Anterior cingulate cortex (tissue), 58 donors: ENCODE measurements around the gene ZNF827.

Experiments used
- DNase-seq, 58 donors: peaks; one replicate each; lab custom pipeline; 2025; lab: John Stamatoyannopoulos, UW

The ZNF827 gene, protein sequence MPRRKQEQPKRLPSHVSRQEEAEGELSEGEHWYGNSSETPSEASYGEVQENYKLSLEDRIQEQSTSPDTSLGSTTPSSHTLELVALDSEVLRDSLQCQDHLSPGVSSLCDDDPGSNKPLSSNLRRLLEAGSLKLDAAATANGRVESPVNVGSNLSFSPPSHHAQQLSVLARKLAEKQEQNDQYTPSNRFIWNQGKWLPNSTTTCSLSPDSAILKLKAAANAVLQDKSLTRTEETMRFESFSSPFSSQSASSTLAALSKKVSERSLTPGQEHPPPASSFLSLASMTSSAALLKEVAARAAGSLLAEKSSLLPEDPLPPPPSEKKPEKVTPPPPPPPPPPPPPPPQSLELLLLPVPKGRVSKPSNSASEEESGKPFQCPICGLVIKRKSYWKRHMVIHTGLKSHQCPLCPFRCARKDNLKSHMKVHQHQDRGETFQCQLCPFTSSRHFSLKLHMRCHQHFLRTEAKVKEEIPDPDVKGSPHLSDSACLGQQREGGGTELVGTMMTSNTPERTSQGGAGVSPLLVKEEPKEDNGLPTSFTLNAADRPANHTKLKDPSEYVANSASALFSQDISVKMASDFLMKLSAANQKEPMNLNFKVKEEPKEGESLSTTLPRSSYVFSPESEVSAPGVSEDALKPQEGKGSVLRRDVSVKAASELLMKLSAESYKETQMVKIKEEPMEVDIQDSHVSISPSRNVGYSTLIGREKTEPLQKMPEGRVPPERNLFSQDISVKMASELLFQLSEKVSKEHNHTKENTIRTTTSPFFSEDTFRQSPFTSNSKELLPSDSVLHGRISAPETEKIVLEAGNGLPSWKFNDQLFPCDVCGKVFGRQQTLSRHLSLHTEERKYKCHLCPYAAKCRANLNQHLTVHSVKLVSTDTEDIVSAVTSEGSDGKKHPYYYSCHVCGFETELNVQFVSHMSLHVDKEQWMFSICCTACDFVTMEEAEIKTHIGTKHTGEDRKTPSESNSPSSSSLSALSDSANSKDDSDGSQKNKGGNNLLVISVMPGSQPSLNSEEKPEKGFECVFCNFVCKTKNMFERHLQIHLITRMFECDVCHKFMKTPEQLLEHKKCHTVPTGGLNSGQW

DNA sequence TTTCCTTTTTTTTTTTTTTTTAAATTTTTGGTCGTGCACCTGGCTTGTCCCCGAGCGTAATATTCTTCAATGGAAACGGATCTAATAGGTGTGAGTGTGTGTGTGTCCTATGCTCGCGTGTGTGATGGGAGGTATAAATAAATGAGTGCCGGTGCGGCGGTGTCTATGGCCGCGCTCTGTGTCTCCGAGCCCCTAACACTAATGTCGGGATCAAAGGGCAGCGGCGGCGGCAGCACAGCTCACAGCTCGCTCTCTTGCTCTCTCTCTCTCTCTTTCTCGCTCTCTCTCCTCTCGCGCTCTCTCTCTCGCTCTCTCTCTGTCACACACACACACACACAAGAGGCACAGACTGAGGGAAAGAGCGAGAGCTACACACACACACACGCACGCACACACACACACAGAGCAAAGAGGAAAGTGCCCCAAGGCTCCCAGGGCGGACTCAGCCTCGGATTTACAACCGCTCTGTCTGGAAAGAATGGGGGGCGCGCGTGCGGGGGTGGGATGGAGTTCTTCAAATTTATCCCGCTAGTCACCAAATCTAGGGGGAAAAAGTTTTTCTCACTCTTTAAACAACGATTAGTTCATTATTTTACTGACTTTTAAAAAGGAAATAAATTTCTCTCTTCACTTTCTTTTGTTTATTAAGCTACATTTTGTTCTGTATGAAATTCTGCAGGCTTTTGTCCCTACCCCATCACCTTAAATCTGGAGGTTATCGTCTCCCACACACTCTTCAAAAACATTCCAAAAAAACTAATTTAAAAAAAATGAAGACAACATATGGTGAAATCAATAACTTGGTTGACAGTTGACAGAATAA lies at the start of gene ZNF827:
ZNF827 (minus strand) TSS at position 206 of the 823 bp plus-strand sequence. CDS start 416 bp downstream, outside the sequence.
- DNase-seq: peak in 51 of 58 donors; percentile 9 to 67 (median 41)

DNA sequence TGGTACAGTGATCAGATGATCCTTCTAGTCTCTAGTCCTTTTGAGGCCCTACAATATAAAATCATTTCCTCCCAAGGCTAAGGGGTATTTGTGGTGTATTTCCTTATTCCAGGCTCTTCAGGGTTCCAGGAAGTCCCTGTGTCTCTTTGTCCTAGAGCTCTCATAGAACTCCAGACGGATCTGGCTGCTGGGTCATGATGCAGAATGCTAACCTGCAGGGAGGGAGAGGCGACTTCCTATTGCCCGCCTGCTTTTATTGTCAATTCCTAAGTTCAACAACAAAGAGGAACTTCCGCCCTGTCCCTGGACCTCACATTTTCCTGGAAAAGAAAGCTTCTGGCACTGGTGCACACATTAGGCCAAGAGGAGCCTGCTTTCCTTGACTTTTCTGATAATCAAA lies 45.9 kb upstream of the ZNF827 start:
- no peak for DNase-seq

DNA sequence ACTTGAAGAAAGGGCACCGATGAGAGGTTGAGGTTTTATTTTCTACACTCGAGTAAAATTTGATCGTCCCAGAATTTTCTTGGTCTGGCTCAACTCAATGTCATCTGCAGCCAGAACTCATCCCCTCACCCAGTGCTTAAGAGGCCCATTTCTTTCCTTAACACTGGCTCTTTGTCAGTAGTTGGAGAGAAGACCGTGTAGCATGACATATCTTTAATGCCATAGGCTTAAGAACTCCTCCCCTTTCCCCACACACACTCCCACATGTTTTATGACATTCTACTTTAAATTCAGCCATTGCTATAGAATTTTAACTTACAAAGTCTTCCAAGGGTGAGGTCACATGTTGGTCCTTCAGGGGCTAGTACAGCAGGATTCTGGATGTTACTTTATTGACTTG lies 44.2 kb upstream of the ZNF827 start:
- DNase-seq: no peak

DNA sequence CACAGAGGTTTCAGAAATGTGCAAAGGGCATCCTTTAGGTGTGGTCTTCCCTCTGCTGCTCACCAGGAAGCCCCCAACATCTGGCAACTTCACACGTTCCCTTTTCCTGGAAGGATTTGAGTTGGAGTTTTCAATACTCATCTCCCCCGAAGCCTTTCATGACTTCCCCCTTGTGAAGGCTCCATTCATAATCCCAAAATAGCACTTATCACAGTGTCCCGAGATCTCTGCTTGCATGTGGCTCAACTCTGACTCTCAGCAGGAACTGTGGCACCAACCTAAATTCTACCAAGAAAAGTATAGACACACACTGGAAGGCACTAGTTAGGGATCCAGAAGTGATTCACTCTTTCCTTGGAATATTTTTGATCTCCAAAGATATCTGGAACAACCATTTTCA lies 40.5 kb upstream of the ZNF827 start:
- DNase-seq: no peak

DNA sequence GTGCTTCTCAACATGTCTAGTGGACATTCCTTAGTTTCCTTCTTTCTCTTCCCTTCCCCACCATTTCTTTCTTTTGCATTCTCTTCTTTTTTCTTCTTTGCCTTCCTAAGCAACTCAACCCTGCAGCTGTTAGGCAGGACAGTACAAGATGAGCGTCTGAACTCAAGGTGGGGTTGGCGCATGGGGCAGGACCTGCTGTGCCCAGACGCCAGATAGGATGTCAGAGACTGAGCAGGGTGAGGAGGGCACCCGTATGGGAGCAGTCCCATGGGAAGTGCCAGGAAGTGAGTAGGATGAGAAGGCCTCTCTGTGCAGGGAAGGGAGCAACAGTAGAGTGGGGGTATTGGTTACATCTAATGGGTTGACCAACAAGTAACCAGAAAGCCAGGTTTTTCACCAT lies 38.1 kb upstream of the ZNF827 start:
- DNase-seq: no peak

DNA sequence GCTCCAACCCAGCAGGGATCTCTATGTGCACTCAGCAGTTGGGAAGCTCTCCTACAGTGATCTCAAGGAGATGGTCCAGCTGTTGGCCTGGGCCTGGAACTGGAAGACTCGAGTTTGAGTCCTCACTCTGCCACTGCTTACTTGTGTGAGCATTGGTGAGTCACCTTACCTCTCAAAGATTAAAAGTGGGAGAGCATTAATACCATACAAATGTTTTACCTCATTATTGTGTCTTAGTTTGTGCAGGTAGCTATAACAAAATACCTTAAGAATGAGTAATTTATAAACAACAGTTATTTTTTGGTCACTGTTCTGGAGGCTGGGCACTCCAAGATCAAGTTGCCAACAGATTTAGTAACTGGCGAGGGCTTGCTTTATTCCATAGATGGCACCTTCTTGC lies 21.4 kb upstream of the ZNF827 start:
- DNase-seq: no peak

DNA sequence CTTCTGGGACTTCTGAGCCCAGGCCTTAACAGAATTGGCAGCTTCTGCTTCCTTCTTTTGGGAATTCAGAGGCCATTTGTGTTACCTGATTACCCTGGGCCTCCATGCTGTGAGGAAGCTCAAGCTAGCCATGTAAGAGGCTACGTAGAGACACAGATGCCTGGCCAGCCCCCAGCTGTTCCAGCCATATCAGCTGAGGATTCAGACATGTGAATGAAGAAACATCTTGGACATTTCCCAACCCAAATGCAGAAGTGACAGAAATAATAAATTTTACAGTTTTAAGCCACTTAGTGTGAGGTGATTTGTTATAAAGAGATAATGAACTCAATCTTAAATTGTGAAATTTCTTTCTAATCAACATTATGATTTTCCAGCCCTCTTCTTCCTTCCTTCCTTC lies 18.7 kb upstream of the ZNF827 start:
- DNase-seq: no peak

DNA sequence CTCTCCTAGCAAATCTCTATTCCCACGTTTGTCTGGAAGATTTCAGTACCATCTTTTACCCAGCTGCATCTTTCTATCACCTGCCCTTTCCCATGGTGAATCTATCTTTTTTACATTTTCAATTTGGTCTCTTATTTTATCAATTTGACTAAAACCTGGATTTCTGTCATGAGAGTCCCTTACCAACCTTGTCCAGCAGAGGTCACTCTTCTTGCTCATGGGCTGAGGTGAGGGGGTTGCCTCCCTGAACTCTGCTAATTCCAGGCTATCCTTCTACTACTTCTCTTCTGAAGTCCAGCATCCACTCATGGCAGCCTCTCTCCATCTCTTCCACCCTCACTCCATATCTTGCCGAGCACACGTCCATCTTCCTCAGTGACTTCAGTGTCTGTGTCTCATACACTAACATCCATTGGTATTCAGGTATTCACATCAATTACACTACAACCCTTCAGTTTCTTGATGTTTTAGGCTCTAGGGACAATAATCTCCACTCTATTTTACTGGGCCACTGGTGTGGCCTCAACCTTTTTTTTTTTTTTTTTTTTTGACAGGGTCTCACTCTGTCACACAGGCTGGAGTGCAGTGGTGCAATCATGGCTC lies 17.8 kb upstream of the ZNF827 start:
- peak in 3 of 58 donors; percentile 3 to 5 (median 3) for DNase-seq

DNA sequence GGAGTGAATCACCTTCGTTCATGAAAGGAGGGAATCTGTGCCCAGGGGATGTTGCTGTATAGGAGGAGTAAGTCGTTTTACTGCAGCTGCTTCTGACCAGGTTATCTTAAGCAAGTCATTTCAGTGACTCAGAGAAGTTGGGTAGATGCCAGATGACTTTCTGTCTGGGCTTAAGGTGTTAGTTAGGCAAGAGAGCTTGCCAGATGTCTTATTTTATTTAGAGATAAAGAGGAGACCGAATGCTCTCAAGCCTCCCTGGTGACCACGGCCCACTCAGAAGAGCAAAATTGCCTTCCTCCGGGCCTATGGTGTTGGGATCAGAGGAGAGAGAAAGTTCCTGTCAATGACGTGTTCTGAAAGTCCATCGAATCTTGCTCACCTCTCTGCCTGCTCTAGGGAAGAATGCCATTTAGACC lies 16.3 kb upstream of the ZNF827 start:
- no peak for DNase-seq

DNA sequence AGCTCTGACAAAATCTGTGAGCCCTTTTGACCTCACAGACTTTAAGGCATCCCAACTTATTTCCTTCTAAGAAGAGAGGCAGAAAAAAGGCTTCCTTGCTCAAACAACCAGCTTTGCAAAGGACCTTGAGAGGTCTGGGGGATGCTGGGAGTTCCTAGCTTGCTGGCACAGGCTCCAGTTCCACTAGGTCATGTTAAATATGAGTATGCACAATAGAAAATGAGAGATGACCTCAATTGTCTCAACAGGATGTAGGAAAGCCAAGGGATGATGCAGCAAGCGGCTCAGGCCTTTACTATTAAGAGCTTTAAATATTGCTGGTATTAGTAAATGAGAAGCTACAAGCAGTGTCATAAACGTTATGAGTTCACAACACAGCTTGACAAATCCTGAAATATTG lies 13.3 kb upstream of the ZNF827 start:
- DNase-seq: no peak

DNA sequence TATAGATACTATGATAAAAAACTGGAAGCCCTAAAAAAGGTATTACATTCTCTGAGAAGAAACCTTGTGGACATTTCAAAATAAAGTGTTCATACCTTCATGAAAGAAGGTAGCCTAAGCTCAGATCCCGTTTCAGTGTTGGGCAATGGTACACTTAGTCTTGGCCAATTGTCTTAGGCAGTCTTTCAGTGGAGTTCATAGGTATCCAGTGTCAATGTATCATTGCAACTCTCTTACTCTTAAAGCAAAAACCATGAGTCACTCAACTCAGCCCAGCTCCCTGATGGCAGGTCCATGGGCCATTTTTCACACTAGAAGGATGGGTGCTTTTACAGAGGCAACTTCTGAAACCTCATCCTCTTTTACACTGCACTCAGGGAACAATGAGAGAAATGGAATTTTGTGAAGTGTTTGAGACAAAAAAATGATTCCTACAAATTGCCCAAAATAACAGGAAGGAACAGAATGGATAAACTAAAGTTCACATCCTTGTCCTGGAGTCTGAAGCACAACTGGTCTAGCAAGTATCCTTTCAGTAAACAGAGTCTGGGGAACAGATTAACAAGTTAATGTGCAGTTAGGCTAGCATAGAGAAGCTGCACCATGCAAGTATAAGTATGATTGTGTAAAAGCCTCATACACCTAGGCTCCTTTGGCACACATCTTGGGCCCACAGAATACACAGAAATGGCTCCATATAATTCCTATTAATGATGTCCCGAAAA lies 7.0 kb upstream of the ZNF827 start:
- no peak for DNase-seq

DNA sequence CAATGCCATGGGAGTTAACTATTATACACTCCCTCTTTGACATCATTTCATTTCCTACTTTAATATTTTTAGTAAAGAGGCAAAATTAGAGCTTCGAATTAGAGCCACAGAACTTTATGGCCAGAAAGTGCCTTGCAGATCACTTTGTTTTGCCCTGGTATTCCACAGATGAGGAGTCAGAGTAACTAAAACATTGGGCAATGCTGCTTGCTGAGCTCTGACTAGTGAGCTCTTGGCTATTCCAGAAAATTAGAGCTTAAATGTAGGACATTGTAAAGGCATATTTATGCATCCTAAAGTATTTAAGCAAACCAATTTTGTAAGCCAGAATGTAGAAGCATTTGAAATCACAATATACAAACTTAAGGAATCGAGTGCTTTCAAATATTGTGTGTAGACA lies 6.3 kb upstream of the ZNF827 start:
- no peak for DNase-seq

DNA sequence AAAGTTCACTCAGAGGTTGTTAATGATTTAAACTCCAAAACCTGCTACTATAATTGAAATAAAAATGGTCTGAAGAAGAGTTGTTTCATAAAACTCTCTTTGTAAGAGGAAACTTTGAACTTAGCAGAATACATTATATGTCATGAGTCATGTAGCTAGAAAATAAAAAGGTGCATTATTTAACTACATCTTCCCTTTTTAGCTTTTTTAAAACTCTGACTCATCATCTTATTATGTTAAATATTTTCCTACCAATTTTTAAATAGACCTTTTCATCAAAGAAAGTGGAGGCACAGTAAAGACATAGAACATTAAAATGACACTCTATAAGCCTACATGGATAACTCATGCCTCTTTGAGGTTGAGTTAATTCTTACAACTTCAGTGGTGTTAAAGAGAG lies 1.2 kb upstream of the ZNF827 start:
- no peak for DNase-seq

DNA sequence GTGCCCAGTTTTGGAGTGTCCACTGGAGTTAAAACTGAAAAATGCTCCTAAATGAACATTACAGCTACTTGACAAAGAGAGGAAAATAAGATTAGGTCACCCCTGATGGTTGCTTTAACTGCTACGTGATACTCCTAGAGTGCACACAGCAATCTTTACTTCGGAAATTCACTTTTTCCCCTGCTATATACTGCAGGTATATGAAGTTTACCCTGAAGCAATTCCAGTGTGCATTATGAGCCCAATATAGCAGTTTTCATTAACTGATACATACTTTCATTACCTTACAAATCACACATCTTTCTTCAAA lies 773 bp upstream of the ZNF827 start:
- no peak for DNase-seq

DNA sequence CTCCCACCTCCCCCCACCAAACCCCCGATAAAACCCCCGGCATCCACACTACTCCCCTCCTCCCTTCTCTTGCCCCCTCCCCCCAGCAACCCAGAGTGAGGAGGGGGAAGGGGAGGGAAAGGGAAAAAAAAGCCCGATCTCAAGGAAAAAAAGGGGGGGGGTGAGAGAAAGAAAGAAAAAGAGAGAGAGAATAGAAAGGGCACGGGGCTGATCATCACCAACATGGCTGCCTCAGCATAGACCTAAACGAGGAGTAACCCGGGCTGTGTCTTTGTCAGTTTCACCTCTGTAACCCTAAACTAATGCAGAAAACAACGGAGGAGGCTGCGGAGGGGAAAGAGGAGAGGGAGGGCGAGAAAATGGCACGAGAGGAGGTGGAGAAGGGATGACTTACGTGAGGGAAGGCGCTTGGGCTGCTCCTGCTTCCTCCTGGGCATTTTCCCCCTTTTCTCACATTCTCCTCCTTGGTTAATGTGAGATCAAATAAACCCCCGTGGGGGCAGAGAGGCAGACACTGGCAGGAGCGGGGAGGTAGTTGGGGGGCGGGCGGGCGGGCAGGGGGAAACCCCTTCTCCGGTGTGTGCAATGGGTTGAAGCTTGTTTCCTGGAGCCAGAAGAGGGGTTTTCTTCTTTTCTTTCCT lies 532 bp downstream of the ZNF827 start:
- peak in 25 of 58 donors; percentile 0 to 53 (median 23) for DNase-seq

DNA sequence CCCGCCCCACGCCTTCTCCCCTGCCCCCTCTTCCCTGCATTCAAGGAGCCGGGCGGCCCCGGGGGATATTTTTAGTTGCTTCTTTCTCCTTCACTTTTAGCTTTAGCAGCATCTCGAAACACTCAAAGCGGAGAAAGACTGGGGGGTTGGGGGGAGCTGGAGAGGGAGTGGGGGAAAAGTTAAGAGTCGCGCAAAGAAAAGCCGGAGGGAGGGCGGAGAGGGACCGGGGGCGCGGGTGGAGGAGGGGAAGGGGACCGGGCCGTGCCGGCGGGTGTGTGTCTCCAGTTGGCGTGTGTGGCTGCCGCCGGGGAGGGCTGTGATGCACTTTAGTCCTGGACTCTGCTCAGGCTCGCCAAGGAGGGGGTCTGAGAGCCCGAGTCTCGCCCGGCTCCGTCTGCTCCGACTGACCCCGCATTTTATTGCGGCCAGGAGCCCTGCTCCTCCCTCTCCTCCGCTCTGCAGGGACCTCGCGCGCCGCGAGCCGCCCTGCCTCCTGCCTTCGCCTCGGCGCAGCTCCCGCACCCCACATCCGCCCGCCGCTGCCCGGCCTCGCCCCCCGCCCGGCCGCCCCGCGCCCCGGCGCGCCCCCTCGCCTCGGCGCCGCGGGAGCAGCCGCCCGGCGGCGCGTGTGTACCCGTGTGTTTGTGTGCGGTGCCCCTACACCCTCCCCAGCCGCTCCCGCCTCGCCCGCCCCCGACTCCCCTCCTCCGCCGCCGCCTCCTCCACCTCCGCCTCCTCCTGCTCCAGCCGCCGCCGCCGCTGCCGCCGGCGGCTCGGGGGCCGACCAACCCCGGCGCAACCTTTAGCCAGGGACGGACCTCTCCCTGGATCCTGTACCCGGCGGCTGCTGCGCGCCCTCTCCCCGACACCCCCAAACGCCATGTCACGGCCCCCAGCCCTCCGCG lies 1.4 kb downstream of the ZNF827 start:
- peak in 55 of 58 donors; percentile 19 to 87 (median 68) for DNase-seq

DNA sequence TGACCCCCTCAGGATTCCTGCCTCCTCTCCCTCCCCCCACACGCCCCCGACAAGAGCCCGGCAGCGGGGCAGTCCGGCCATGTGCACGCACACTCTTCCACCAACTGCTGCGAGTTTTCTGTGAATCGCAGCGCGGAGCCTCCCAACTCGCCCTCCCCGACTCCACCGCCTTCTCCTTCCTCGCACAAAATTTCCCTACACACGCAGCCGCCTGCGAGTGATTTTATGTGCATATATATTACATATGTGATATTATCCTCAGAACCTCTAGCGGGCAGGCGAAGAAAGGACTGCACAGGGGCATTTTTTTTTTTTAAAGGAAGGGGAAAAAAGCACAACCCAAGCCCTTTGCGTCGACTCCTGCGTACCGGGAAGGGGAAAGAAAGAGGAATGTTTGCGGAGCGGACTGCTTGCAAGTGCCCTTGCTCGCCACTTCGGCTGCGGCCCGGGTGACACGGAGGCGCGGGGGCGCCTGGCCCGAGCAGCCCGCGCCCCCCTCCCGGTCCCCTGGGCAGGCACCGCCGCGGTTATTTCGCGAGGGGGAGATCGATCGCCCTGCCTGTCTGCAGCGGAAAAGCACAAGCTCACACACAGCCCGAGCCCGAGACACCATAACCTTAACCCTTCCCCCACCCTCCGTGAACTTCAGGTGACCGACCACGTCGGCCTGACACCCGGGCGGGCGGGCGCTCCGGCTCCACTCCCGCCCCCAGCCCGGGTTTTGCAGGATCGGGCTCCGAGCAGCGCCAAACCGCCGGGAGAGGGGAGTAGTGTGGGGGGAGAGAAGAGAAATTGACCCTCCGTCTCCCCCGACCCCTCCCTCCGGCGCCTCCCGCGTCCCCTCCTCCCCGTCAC lies 2.3 kb downstream of the ZNF827 start:
- peak in 57 of 58 donors; percentile 7 to 85 (median 70) for DNase-seq
